HG03060 (cell line): ENCODE results near the gene TMEM258.

Experiments
- ATAC-seq: cut with Tn5 transposase; IDR thresholded peaks from one replicate; pipeline ENCODE4 v1.9.1; 2021; ENCODE audit warnings: low read depth, moderate number of reproducible peaks; ENCODE audit not compliant: unreplicated experiment

The TMEM258 gene

DNA sequence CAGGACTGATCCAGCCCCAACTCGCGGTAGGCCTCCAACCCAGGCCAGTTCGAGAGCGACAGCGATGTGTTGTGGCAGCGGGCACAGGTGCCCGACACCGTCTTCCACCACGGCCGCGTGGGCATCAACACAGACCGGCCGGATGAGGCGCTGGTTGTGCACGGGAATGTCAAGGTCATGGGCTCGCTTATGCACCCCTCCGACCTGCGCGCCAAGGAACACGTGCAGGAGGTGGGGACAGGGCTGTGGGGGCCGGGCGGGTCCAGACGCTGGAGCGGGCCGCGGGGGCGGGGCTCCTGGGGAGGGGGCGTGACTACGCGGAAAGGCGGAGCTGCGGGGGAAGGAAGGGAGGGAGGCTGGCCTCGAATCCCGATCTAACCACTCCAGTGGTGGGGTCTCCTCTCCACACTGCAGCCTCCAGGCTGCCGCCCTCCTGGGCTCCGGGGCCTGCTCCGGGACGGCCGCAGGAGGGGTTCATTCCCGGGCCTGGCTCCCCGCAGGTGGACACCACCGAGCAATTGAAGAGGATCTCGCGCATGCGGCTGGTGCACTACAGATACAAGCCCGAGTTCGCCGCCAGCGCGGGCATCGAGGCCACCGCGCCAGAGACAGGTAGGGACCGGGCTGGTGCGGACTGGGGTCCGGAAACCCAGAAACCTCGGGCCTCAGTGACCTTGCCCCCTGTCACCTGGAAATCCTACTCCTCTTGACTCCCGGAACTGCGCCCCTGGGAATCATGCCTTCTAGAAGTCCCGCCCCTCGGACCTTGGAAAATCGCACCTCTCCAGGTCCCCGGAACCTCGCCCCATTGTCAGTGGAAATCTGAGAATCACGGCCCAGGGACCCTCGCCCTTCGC lies 14.9 kb downstream of the TMEM258 start:
- no peak for ATAC-seq

DNA sequence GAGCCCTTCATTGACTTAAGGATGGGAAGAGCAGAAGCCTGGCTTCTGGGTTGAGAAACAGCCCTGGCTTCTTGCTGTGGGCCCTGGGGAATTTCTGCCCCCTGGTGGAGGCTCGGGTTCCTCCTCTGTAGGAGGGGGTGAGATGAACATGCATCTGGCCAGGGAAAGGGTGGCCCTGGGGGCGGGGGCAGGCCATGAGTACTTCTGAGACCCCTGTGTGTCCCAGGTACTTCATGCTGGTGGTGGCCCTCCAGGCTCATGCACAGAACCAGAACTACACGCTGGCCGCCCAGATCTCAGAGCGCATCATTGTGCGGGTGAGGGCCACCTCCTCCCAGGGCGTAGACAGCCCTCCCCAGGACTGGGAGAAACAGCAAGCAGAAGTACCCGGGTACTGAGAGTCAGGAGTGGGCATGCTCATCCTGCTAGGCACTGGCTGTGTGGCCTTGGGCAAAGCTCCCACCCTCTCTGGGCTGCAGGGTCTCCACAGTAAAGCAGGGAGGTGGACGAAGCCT lies 15.8 kb downstream of the TMEM258 start:
- ATAC-seq, result no peak

DNA sequence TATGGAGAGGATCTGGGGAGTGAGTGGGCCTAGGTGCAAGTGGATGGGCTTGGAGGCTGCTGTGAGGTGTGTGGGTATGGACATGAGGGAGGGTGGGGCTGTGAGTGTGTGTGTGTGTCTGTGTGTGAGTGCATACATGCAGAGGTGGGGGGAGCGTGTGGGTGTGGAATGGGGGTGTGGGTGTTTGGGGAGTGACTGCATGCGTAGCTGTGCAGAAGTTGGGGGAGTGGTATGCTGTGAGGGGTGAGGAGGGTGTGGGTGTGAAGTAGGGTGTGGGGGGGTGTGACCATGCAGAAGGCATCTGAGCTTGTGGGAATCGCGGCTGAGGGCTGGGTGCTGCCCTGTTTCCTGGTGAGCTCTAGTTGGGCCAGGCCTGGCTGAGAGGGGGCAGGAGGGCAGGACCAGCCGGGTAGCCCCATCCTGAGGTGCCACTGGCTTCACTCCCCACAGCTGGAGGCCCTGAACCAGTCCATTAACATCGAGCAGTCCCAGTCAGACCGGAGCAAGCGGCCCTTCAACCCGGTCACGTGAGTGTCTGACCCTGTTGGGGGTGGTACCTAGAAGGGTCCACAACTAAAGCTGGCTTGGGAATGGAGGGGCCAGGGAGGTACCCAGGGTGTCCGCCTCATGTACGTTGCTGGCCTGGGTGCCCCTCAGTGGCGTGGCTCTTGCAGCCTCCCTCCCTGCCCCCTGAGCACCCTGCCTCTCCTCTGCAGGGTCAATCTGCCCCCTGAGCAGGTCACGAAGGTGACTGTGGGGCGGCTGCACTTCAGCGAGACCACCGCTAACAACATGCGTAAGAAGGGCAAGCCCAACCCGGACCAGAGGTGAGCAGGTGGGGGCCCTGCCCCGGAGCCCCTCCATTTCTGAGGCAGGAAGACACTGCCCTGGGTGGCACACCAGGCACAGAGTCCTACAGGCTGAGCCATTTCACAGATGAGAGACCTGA lies 16.5 kb downstream of the TMEM258 start:
- ATAC-seq, result no peak

DNA sequence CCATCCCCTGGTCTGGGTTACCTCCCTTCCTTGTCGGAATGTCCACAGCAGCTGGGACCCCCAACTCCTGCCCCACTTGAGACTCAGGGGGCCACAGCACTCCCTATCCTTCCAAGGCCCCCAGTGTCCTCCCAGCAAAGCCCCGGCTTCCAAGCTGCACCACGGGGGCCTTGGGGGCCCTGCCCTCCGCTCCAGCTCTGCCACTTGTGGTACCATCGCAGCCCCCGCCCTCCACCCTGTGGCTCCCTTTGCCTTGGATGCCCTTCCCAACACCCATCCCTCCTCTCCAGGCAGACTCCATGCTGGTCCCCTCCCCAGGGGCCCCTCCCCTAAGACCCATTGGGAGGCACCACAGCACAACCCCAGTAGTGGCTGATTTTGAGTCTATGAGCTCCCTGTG lies 17.3 kb downstream of the TMEM258 start:
- no peak for ATAC-seq

DNA sequence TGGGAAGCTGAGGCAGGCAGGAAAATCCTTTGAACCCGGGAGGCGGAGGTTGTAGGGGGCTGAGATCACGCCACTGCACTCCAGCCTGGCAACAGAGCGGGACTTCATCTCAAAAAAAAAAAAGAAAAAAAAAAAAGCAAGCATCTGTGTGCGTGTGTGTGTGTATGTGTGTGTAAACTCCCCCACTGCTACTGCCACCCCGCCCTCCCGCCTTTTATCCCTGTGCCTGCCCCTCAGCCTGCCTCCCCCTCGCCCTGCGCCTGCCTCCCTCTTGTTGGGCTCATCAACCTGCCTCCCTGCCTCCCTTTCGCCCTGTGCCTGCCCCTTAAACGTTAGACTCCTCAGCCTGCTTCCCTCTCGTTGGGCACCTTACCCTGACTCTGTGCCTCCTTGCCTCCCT lies 18.0 kb downstream of the TMEM258 start:
- ATAC-seq, result no peak

DNA sequence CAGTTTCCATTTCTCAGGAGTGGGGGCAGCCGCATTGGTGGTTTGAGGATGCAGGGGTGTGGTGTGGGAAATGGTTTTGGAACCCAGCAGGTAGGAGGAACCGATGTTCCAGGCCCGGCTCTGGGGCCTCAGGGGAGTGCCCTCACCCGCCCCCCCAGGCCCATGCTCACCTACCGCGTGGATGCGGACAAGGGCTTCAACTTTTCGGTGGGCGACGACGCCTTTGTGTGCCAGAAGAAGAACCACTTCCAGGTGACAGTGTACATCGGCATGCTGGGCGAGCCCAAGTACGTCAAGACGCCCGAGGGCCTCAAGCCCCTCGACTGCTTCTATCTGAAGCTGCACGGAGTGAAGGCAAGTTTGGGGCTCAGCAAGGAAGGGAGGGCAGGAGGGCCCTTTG lies 18.6 kb downstream of the TMEM258 start:
- ATAC-seq, result no peak

DNA sequence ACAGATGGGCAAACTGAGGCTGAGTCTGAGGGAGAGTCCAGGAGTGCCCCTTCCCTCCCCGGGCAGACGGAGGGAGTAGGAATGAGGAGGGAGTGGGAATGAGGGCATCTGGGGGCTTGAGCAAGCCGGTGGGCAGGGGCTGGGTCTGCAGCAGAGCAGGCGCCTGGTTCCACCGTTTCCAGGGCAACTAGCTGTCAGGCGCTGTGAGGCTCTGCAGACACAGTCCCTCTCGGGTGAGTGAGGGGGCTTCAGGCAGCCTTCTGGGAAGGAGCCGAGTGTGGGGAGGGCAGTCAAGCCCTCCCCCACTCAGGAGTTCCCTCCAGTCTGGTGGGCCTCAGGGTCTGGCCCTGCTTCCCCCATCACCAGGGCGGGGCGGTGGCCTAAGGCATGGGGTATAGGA lies 19.0 kb downstream of the TMEM258 start:
- ATAC-seq, result no peak

DNA sequence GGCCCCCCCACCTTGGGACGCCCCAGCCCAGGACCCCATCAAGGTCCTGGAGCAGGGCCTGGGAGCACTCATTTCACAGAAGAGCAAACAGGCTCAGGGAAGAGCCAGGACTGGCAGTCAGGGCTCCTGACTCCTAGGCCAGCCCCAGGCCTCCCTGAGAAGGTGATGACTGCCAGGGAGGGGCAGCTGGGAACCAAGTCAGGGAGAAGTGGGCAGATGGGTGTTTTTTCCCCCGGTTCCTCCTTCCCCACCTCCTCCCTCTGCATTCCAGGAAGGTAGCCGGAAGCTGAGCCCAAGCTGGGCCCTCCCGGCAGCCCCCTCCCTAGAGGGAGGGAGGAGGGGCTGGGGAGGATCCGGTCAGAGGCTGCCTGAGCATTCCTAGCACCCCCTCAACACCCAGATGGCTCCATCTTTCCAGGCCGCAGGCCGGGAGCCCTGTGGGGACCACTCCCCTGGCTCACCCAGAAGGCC lies 20.4 kb downstream of the TMEM258 start:
- ATAC-seq, result no peak

DNA sequence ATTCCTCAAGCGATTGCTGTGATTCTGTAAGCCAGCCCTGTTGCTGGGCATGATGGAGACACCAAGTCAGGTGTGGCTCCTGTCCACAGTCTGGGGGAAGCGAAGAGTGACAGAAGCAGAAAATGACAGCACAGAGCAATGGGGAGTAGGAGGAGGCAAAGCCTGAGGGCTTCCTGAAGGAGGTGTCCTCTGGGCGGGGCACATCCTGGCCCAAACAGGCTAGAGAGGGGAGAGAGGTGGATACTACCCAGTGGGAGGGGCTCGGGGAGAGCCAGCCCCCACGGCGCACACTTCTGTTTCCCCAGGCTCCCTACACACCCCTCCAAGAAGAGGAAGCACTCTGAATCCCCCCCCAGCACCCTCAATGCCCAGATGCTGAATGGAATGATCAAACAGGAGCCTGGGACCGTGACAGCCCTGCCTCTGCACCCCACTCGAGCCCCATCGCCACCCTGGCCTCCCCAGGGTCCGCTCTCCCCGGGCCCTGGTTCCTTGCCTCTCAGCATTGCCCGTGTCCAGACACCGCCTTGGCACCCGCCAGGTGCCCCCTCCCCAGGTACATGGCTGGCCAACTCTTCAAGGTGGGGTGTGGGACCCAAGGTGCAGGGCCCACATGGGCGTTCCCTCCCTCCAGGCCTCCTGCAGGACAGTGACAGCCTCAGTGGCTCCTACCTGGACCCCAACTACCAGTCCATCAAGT lies 21.1 kb downstream of the TMEM258 start:
- ATAC-seq, result no peak

DNA sequence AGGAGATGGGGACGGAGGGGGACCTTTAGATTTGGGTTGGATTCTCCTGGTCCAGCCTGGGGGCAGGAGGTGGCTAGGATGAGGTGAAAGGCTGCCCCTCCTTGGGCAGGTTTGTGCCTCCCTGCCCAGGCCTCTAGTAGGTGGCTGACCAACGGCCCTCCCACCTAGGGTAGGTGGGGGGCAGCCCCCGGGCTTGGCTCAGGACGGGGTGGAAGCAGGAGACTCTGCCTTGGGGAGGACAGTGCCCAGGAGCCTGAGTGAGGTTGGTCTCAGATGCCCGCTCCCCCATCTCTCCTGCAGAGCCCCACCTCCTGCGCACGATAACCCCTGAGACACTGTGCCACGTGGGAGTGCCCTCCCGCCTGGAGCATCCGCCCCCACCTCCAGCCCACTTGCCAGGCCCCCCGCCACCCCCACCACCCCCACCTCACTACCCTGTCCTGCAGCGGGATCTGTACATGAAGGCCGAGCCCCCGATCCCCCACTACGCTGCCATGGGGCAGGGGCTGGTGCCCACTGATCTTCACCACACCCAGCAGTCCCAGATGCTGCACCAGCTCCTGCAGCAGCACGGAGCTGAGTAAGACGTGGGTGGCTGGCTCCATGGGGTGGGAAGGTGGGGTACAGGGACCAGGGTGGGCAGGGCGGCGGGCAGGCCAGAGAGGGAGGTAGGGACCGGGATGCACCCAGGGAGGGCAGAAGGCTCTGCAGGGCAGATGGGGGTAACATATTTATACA lies 22.3 kb downstream of the TMEM258 start:
- ATAC-seq, result no peak

DNA sequence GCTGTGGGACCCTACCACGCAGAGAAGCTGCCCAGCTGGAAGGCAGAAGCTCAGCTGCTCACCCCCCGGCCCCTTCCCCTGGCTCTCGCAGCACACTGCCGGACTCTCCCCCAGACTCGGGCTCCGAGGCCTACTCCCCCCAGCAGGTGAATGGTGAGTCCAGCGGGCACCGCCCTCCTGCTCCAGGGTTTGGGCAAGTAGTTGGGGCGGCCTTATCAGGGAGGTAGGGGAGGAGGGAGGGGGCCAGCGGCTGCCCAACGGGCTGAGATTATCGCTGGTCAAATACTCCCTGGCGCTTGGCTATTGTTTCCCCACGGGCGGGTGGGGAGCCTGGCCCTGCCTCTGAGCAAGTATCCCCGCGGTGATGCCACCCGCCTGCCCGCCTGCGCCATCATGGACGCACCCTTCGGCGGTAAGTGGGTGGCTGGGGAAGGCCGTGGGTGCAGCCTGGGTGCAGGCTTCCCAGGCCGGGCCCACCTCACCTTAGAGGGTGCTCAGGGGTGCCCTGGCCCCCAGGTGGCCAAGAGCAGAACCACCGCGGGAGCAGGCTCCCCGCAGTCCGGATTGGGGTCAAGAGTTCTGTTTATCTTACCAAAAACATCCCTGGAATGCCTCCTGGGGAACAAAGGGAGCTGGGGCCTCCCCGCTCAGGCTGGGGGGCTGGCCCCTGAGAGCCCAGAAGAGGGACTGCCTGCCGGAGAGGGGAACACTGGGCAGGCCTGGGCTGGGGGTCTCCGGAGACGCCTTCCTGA lies 23.1 kb downstream of the TMEM258 start:
- no peak for ATAC-seq

DNA sequence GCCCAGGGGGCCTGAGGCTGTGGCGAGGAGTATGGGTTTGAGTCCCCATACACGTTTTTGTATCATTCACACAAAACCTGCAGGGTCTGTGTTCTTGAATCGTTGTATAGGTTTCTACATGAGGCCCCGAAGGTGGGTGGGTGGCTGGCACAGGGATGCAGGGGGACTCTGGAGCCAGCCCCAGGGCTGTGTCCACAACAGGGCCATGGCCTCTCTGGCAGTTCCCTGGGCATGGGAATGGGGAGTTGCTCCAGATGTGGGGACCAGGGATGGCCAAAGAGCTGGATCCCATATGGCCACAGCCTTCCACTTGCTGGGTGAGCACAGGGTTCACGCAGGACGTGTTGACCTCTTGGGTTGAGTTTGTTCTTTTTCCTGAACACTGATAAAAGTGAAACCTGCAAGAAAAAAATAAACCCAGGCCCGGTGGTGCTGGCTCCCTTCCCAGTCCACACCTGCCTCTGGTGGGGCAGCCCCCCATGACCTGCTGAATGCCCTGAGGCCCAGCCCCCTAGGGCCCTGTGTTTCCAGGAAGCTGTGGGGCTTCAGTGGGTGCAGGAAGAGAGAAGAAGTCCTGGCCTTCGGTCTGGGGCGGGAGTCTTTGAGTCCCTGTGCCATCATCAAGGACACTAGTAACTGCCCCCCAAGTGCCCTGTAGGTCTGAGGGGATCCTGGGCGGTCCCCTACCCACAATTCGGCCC lies 23.9 kb downstream of the TMEM258 start:
- no peak for ATAC-seq

DNA sequence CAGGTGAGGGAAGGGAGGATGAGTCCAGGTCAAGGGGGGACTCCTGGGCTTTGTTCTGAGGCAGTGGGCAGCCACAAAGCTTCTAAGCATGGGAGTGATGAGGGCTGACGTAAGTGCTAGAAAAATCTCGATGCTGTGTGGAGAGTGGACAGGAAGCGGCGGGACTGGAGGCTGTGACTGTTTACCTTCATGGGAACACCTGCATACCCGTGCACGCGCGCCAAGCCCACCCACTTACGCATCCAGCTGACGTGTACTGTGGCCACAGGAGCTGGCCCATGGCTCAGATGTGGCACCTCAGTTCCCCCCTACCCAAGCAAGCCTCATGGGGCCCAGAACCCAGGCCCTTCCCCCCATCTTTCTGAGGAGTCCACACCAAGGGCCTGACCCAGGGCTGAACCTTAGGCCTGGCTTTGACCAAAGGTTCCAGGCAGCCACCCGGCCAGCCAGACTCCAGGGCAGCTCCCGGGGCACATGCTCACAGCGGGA lies 26.0 kb downstream of the TMEM258 start:
- ATAC-seq, result no peak

DNA sequence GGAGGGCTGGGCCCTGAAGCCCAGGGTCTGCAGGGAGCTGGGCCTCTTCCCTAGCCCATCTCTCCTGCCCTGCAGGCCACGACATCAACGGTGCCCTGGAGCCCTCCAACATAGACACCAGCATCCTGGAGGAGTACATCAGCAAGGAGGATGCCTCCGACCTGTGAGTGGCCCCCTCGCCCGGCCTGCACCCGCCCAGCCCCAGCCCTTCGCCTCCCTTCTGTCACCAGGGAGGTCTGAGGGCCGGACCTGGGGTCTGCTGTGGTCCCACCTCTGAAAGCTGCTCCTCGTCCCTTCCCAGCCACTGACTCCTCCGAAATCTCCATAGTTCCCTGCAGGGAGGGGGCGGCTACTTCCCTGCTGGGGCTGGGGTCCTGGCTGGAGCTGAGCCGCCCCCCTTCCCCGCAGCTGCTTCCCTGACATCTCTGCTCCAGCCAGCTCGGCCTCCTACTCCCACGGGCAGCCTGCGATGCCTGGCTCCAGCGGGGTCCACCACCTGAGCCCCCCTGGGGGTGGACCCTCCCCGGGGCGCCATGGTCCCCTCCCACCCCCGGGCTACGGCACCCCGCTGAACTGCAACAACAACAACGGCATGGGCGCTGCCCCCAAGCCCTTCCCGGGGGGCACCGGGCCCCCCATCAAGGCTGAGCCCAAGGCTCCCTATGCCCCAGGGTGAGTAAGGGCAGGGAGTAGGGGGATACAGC lies 26.7 kb downstream of the TMEM258 start:
- ATAC-seq, result no peak

DNA sequence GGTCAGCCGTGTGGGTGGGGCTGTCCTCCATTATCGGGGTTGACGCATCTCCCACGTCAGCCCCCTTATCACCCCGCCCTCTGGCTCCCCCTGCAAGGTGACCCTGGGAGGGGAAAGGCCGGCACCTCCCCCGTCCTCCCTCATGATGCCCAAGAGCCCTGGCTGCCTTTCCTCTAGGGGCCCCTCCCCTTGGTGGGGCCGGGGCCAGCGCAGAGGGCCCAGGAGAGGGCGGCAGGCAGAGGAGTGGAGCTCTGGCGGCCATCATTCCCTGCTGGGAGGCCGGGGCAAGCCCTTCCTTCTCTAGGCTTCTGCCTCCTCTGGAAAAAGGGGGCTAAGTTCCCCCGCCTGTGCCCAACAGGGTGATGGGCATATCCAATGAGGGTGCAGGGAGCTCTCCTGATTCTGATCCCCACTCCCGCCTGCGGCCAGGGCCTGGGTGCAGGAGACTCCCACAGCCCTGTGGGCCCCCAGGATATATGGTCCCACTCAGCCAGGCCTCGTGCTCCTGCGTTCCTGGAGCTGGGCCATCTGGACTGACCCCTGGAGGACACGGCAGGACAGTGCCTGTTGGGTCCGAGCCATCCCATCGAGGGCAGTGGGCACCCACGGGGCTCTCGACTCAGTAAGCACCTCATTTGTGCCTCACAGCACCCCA lies 27.7 kb downstream of the TMEM258 start:
- no peak for ATAC-seq

DNA sequence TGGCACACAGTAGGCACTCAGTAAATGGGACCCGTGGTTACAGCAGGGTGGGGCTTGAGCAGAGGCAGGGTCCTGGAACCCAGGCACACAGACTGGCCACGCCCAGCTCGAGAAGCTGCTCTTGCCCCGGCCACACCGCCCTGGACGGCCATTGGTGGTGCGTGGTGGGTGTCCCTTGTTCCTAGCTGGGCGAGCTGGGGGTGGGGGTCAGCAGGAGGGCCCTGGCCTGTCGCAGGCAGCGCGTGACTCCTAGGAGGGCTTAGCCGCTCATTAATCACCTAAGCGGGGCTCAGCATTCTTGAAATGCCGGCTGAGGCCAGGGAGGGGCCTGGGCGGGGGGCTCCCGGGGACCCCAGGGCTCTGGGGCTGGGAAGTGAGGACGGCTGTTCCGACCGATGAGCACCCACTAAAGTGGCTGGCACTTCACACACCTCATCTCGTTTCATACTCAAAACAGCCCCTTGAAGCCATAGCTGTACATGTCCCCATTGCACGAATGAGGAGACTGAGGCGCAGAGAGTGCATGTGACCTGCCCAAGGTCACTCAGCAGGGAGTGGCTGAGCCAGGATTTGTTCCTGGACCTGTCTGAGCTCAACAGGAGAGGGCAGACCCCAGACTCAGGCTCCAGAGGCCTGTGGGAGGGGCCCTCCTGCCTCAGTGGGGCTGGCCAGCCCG lies 28.3 kb downstream of the TMEM258 start:
- ATAC-seq, result no peak

DNA sequence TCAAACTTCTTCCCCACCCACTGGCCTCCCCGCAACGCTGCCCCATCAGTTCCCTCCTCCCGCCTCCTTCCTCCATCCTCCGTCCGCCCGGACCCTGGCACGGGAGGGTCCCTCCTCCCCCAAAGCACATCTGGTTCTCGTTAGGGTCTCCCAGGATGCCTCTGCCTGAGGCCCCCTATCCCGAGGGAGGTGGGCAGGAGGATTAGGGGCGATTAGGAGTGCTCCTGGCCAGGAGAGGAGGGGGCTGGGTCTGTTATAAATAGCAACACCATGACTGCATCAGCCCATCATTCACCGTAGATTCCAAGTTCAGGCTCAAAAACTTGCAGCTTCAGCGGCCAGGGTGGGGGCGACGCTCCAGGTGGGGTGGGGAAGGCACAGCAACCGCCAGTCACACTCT lies 29.6 kb downstream of the TMEM258 start:
- no peak for ATAC-seq
